ENCODE measurements around the gene TNIP1.
A peak's percentile ranks its signal among the peaks of the same experiment; 100 is the strongest.

TNIP1 gene

GRCh38 chr5:151085517-151086041 is 4.7 kb upstream of the TNIP1 start:
- no peak for DNase-seq (ENCODE audit: low read depth in 2 of 2, low spot score in 1 of 2)

GRCh38 chr5:151084363-151084762 is 3.5 kb upstream of the TNIP1 start:
- no peak for DNase-seq (ENCODE audit: low read depth in 2 of 2, low spot score in 1 of 2)

GRCh38 chr5:151083081-151083676 is 2.3 kb upstream of the TNIP1 start:
- DNase-seq (ENCODE audit: low read depth in 2 of 2, low spot score in 1 of 2), result peak in 1 of 2 donors; percentile 52

- DNase-seq (ENCODE audit: low read depth in 2 of 2, low spot score in 1 of 2), result no peak
Measured at GRCh38 chr5:151082282-151082902, 1.6 kb upstream of the TNIP1 start.

GRCh38 chr5:151081431-151082281 is 822 bp upstream of the TNIP1 start:
- DNase-seq (ENCODE audit: low read depth in 2 of 2, low spot score in 1 of 2), result no peak

GRCh38 chr5:151079838-151080612 is 809 bp downstream of the TNIP1 start:
- DNase-seq (ENCODE audit: low read depth in 2 of 2, low spot score in 1 of 2), result no peak

- no peak for DNase-seq (ENCODE audit: low read depth in 2 of 2, low spot score in 1 of 2)
Measured at GRCh38 chr5:151078490-151079262, 2.2 kb downstream of the TNIP1 start.

- no peak for DNase-seq (ENCODE audit: low read depth in 2 of 2, low spot score in 1 of 2)
Measured at GRCh38 chr5:151077967-151078366, 2.9 kb downstream of the TNIP1 start.

- DNase-seq (ENCODE audit: low read depth in 2 of 2, low spot score in 1 of 2), result no peak
Measured at GRCh38 chr5:151077419-151077818, 3.4 kb downstream of the TNIP1 start.

GRCh38 chr5:151076616-151077015 is 4.2 kb downstream of the TNIP1 start:
- DNase-seq (ENCODE audit: low read depth in 2 of 2, low spot score in 1 of 2), result no peak

- no peak for DNase-seq (ENCODE audit: low read depth in 2 of 2, low spot score in 1 of 2)
Measured at GRCh38 chr5:151075698-151076331, 5.0 kb downstream of the TNIP1 start.

GRCh38 chr5:151074557-151074956 is 6.3 kb downstream of the TNIP1 start:
- DNase-seq (ENCODE audit: low read depth in 2 of 2, low spot score in 1 of 2), result no peak

GRCh38 chr5:151073280-151073679 is 7.6 kb downstream of the TNIP1 start:
- DNase-seq (ENCODE audit: low read depth in 2 of 2, low spot score in 1 of 2), result no peak

- no peak for DNase-seq (ENCODE audit: low read depth in 2 of 2, low spot score in 1 of 2)
Measured at GRCh38 chr5:151072630-151073025, 8.2 kb downstream of the TNIP1 start.

GRCh38 chr5:151071848-151072629 is 8.8 kb downstream of the TNIP1 start:
- no peak for DNase-seq (ENCODE audit: low read depth in 2 of 2, low spot score in 1 of 2)

GRCh38 chr5:151071021-151071420 is 9.8 kb downstream of the TNIP1 start:
- DNase-seq (ENCODE audit: low read depth in 2 of 2, low spot score in 1 of 2), result no peak

GRCh38 chr5:151070449-151070848 is 10.4 kb downstream of the TNIP1 start:
- DNase-seq (ENCODE audit: low read depth in 2 of 2, low spot score in 1 of 2), result no peak

GRCh38 chr5:151068433-151069197 is 12.2 kb downstream of the TNIP1 start:
- DNase-seq (ENCODE audit: low read depth in 2 of 2, low spot score in 1 of 2), result no peak

Measured in stimulated activated CD8-positive, alpha-beta memory T cell treated with anti-CD3 and anti-CD28 coated beads, Interleukin-4, amount 100 ng/mL, for 4 hours (primary cell).